Activated CD8-positive, alpha-beta memory T cell treated with anti-CD3 and anti-CD28 coated beads, Interleukin-2, amount 50 U/mL, for 24 hours (primary cell): ENCODE data around the gene HDAC9.

Experiments
- DNase-seq: peaks from one replicate; pipeline ENCODE4 v3.0.0-alpha.2; 2020; ENCODE audit errors: extremely low read depth

HDAC9 gene

DNA sequence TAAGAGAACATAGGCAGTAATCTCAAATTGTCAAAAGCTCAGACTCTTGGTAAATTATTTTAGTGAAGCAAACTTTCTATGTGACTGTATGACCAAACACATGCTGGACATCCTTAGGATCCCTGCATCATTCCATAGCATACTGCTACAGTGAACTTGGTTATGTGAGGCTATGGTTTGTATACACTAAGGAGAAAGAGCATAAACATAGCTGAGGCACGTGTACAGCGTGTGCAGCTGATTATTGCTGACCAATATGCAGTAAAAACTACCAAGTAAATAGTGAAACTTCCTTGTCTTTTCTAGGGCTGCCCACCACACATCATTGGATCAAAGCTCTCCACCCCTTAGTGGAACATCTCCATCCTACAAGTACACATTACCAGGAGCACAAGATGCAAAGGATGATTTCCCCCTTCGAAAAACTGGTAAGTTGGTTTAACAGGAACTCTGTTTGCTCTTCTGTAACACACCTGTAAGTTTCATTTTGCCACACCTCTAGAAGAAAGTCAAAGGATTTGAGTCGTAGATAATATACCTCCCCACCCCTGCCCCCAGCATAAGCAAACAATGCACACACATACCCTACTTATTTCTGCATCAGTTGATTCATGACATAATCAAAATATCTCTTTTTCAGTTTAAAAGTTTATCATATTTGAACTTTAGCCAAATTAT is 98.2 kb downstream of the HDAC9 start:
- DNase-seq, result no peak

DNA sequence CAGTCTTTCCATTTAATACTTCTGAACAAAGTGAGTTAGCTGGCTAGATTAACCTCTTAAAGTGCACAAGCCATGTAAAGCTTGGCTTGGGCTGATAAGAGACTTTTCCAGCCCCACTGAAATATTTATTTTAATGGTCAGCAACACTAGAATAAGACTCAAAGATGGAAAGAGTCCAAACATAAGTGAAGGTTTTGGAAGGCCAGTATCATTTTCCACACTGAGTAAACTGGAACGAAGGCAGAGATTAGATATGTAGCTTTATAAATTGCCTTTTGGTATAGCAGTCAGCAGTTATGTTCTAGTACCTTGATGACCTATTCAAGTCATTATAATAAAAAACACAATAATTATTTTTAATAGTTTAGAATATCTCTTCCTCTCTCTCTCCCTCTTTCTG is 102.2 kb downstream of the HDAC9 start:
- no peak for DNase-seq

DNA sequence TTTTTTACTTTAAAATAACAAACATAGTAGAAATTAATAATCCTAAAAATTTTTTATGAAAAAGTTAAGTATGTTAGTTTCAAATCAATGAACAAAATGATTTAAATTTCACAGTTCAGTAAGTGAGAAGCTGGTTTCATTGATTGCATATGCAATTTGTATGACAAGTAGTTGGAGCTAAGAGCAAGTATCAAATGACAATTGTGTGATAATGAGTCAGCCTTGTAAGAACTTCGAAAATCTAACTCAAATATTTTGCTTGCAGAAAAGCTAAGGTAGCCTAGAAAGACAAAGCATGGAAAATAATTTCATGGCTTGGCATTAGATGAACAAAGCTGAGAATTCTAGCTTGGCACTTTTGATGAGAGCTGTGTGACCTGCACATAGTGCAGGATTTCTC is 111.5 kb downstream of the HDAC9 start:
- no peak for DNase-seq

DNA sequence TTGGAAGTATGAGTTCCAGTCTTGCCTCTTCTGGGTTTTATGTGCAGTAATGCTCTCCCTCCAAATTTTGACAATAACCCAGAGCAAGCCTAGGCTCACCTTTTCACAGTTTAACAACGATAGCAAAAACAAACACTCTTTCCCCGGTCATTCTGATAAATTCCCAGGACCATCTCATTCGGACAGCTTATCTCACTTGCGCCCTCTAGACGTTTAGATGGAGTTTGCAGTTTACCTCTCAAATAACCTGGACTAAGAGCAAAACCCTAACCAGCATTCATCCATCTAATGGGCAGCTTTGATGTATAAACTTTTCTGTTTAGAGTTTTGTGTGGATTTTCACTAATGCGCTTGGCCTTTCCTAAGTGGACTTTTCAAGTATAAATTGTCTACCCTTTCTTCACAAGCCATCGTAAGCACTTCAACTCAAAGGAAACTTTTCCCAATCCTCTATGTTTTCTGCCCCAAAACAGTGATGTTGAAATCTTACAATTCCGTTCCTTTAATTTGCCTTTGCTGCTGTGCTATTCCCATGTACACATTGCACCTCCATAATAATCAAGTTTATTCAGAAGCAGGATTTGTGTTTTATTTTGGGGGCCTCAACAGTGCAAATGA is 114.9 kb downstream of the HDAC9 start:
- no peak for DNase-seq

DNA sequence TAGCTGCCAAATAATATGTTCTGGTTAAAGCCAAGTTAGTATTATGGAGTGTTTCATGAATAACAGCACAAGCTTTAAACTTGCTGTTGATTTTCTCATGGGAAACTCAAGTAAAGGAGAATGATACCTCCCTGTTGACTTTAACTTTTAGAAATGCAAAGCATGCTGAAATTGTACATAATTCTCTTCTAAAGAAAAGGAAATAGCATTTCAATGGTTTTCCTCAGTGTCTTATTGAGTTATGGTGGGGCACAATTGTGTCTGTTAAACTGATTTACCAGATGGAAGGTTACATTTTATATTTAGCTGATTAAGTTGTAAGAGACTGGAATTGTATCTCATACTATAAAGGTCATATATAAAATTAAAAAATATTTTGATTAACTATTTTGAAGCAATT is 119.3 kb downstream of the HDAC9 start:
- DNase-seq, result no peak

DNA sequence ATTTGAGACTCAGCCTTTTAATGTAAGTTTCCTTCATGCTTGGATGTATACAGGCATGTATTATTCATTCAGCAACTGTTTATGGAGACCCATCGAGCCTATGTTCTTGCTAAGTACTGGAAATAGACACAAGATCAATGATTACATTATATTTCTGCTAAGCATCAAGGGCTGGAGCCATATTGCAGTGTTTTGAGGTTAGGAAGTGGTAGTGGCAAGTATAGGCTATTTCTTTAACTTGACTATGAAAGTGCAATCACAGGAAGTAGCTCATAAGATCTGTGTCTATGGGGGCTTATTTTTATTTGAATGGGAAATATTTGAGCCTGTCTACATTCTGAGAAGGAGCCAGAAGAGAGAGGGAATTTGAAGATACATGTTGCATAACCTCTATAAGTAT is 123.8 kb downstream of the HDAC9 start:
- DNase-seq, result no peak

DNA sequence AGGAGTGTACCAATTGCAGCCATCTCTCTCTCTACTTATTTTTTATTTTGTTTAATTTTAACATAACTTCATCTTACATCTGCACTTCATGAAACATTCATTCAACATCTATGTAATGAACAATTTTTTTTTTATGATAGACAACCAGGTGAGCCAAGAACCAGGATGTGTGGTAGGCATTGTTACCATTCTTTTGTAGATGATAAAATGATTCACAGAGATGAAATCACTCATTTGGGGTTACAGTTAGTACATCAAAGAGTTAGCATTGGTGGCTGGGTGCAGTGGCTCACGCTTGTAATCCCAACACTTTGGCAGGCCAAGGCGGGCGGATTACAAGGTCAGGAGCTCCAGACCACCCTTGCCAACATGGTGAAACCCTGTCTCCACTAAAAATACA is 127.8 kb downstream of the HDAC9 start:
- no peak for DNase-seq

DNA sequence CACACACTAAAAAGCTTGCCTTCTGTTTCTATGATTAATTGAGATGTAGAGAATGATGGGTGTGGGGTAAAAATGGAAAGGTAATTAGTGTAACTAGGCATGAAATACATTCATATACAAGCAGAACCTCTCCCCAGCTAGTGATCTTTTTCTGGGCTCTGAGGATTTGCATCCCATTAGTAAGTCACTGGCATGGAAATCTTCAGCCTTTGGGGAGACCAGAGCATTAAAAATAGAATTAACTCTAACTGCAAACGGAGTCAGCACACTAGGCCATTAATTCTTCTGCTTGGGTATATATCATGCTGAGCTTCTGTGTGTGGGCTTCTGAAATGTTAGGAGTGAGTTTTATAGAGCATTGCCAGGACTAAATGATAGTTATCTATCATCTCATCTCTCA is 128.9 kb downstream of the HDAC9 start:
- no peak for DNase-seq

DNA sequence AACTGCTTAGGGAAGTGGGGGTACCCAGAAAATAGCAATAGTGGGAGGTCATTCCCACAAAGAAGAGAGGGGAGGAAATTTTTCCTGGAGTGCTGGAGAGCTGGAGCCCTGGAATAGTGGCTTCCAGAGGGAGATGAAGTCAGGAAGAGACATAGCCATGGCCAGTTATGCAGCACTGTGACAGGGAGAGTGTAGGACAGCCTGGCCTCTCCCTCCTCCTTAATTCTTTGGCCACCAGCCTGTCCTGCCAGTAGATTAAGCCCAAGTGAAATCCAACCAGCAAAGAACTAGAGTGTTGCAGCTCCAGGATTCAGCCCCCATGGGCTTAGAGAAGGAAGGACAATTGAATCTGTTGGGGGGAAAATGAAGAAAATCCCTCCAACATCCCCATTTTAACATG is 130.5 kb downstream of the HDAC9 start:
- DNase-seq, result no peak

DNA sequence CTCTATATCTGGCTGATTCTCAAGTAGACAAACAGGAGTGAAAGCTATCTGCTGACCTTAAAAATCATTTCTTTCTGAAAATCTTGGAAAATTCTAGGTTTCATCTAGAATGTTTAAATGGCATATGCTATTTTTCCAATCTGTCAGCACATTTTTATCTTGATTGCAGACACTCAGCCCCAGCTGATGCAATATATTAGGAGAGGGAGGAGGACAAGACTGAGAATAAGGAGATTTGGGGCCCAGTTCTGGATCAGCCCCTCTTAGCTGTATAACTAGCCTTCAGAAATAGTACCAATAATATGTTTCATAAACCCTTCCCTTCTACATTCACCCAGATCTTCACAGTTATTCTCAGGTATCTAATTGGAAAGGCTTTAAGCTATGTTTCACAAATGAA is 131.2 kb downstream of the HDAC9 start:
- no peak for DNase-seq

DNA sequence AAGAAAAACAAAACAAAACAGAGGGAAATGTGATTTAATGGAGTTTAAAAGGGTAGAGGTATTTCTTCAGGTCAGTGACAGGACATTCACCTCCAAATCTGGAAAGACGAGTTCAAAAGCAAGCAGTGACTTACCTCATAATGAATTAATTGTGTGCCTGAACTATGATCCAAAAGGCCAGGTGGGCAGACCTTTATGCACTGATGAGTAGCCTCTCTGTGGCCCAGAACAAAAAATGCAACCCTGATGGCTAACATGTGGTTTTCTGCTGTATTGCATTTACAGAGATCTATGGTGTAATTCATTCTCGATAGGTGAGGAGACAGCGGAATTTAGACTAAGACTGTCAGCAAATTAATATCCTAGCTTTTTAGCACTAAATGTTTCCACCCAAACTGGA is 142.0 kb downstream of the HDAC9 start:
- DNase-seq, result no peak

DNA sequence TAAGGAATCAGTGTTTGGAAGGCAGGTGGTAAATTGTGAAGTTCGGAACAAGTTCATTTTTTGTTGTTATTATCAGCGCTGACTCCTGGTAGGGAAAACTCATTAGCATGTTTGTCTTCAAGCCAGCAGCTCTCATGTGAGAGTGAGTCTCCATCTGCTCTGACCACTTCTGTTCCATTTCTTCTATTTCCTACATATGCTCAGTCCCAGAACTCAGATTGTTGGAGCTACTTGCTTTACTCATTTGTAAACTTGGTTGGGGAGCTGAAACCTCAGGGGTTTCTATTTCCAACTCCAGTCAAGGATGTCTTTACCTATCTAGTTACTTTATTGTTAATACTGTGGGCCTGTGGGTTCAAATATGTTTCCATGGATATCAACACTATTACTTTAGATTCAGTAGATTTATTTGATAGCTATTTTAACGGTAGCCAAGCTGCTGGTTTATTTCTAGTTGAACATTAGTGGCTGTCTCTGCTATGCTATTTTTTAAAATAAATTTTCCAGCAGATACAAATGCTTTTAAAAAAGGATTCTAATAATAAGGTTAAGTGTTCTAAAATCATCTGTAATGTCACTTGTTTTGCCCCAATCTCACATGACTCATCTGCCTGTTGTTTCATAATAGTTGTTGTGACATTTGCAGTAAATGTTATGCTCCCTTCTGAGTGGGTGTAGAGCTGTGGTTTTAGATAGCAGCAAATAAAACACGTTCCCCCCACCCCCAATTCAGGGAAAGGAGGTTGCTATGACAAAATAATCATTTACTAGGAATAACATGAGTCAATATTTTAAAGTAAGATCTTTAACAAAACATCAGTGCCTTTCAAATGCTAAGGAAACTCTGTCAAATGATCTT is 143.3 kb downstream of the HDAC9 start:
- no peak for DNase-seq

DNA sequence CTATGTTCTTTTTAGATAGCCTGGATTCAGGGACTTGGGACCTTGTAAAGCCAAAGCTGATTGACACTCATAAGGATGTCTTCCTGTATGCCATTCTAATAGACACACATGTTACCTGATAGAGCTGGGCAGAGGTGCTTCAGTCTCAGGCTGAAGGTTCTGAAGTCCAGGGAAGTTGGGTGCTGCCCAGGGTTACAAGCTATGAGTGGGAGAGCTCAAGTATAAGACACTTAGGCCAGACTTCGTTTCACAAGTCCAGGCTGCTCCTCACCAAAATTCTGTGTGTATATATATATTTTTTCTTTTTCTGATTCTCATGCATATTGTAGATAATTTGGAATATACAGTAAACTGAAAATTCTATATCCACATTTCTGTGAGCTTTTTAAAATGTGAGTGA is 144.2 kb downstream of the HDAC9 start:
- DNase-seq, result no peak

DNA sequence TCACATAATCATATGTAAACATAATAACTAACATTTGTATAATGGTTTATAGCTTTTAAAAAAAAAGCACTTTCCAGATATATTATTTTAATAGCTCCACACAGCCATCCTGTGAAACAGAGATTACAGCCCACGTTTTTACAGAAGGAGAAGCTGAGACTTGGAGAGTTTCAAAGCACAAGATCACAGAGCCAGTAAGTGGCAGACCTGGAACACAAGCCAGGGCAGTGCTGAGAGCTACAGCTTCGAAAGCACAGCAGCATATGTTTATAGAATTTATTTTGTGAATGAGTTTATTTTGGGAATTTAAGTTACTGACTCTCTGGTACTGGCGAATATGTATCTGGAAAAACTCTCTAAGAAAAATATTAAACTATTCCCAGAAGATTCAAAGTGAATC is 149.4 kb downstream of the HDAC9 start:
- no peak for DNase-seq

DNA sequence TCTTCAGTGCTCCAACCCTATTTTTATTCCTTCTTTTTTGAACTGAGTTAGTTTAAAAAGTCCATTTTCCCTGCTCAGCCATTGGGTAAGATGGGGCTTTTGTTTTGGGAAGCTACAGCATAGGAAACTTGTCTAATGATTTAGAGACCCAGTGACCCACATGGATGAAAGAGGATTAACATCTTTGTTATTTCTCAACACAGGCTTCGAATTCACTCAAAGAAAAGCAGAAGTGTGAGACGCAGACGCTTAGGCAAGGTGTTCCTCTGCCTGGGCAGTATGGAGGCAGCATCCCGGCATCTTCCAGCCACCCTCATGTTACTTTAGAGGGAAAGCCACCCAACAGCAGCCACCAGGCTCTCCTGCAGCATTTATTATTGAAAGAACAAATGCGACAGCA is 152.0 kb downstream of the HDAC9 start:
- DNase-seq, result no peak

DNA sequence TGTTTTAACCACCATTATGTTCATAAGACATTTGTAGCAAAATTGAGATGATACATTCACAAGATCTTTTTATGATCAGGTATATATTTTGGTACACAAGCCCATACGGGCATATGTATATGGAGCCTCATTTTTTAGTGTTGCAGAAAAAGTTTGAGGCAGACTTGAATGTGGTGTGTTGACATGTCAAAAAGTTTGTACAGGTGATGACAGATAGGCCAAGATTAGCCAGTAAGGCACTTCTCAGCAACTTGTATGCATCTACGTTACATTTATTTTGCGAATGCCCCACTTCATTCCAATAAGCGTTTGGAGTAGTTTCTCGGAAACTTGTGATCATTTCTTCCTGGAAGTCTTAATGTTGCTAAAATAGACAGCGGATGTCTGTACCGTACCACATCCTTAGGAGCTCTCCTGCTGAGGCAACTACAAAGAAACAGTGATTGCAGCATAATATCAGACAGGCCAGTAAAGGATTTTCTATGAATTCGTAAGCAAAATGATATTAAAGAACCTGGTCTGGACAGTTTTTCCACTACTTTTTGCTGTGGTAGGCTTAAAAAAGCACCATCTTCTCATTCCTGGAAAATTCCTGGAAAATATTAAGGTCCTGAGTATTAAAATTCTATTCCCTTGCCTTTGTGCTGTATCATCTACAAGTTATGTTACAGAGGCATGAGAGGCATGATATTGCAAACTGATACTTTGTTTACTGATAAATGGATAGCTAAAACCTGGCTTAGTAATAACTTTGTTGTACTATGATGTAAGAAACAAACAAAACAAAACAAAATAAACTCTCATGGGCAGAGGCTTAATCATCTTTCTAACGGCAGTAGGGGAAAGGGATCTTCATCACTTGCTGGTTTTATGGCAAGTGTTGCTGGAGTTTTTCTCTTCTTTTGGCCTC is 153.6 kb downstream of the HDAC9 start:
- no peak for DNase-seq

DNA sequence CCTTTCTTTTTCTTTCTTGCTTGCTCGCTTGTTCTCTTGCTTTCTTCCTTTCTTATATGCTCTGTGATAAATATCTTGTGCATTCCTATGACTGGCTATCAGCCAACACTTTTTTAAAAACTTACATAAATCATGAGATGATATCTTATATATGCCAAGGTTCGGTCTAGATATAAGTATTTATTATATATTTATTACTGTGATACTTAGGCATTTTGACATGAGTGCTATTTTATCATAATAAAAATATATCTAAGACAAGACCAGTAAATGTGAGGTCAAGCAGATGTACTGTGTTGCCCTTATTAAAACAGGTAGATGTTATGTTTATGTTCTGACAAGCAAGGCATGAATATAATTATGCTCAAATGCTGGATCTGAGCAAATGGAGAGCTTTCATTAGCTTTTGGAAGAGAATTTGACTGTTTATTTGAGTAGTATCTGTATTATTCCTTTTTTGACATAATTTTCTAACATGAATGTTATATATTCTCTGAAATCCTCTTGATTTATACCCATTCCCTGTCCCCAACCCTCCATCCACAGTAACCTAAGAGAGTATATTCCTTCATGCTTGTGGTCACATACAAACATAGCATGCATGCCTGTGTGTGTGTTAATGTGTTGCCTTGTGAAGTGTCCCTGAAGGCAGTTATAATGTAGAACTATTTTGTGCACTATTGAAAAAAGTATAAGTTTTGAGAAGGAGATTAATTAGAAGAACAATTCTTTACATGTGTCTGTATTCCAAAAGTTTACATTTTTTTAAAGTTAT is 158.0 kb downstream of the HDAC9 start:
- DNase-seq, result no peak

DNA sequence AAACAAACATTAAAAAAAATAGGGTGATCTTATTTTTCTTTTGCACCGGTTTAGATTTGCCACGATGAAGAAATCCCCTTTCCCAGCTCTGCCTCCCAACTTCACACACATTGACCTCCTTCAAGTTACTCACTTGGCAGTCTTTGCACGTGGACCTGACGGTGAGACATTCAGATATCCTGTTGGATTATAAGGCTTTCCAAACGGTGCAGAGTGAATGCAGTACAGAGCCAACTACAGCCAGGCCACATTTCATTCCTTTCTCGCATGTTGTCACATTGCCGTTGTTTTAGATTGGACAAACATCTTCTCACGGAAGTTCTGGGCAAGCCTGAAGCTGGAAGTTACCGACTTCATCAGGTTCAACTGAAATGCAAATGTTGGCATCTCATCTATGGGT is 159.2 kb downstream of the HDAC9 start:
- no peak for DNase-seq

DNA sequence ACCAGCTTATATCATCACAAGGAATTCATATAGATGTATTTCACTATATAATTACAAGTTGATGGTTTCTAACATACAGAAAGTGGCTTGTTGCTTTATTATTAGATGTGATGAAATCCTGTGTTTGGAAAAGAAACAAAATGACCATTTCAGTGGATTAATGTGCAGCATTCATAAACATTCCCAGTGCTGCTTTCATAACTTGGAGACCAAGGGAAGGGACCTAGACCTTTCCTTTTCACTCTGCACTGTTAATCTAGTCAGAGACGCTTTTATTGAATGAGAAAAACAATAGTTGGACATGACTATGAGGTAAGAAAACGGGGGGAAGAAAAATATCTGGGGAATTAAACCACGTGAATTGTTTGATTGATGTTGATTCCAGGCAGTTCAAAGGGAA is 160.0 kb downstream of the HDAC9 start:
- DNase-seq, result no peak

DNA sequence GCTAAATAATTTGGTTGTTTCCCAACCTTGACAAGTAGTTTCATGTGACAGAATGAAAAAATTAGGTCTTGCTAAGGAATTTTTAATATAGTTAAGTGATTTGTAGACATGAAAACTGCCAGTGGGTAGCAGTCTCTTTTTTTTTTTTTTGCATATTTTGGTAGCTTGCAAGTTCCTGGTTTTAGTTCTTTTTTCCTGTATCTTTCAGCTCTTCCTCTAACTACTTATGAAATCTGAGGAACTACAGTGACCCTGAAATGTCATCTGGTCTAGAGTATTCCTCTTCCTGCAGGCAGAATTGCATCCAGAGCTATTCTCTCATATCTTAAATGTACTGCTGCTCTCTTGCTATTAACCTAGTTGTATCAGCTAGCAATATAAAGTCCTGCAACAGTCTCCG is 160.4 kb downstream of the HDAC9 start:
- no peak for DNase-seq

DNA sequence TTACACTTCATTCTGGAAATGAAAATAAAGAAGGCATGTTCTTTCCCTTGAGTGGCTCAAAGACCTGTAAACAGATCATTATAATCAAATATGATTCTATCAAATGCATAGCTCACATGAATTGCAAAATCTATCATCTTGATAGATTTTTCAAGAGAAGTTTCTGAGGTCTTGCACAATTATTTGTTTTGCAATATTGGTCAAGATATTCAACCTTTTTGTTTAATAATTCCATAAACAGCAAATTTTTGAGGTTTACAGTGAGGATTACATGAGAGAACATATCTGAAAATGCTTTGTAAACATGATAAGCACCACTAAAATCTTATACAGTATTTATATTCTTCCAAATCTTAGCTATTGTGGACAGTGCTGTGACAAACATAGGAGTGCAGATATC is 160.8 kb downstream of the HDAC9 start:
- no peak for DNase-seq
